HEK293T (cell line): ENCODE data around the gene STK16.

Experiments used
- BHLHE40 ChIP-seq: fragments of 450-650 bp; IDR thresholded peaks from 2 replicates; pipeline ENCODE4 v1.6.1; 2016; ENCODE audit warnings: mild to moderate bottlenecking, moderate library complexity, borderline replicate concordance
- ELF4 ChIP-seq: fragments of 450-650 bp; IDR thresholded peaks from 2 replicates; pipeline ENCODE4 v1.6.1; 2017; ENCODE audit warnings: antibody characterized with exemption
- FOXK2 ChIP-seq: fragments of 450-650 bp; IDR thresholded peaks from 2 replicates; pipeline ENCODE4 v1.6.1; 2016; ENCODE audit warnings: mild to moderate bottlenecking
- FOXM1 ChIP-seq: fragments of 450-650 bp; IDR thresholded peaks from 2 replicates; pipeline ENCODE4 v1.6.1; 2017; ENCODE audit warnings: mild to moderate bottlenecking, borderline replicate concordance
- HDGF ChIP-seq: fragments of 450-650 bp; IDR thresholded peaks from 2 replicates; pipeline ENCODE4 v1.6.1; 2017; ENCODE audit warnings: antibody characterized with exemption, borderline replicate concordance
- NFRKB ChIP-seq: fragments of 450-650 bp; IDR thresholded peaks from 2 replicates; pipeline ENCODE4 v1.6.1; 2016; ENCODE audit warnings: mild to moderate bottlenecking, moderate library complexity
- SP1 ChIP-seq: fragments of 450-650 bp; IDR thresholded peaks from 2 replicates; pipeline ENCODE4 v1.6.1; 2017
- ZNF384 ChIP-seq: fragments of 450-650 bp; IDR thresholded peaks from 2 replicates; pipeline ENCODE4 v1.6.1; 2016

DNA sequence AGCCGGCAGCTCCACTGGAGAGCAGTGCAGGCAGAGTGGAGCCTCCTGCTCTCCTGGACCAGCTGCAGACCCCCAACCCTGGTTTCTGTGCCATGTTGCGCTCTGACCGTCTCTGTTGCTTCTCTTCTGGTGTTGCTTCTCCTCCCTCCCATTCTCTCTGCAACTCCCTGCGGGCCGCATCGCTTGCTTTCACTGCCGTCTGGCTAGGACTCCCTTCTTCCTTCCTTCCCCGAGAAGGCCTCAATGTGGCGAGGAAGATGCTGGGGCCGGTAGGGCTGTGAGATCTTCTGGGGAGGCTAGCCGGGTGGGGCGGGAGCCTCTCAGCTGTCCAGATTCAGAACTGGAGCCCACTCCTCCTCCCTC, 40.1 kb downstream of the STK16 start:
- TF ChIP-seq FOXK2 (no peak), BHLHE40 (no peak), ELF4 (no peak), NFRKB (no peak), SP1 (no peak), FOXM1 (no peak), HDGF (no peak), ZNF384 (no peak)
